Measurements from ENCODE around the gene CUL5.

DNA sequence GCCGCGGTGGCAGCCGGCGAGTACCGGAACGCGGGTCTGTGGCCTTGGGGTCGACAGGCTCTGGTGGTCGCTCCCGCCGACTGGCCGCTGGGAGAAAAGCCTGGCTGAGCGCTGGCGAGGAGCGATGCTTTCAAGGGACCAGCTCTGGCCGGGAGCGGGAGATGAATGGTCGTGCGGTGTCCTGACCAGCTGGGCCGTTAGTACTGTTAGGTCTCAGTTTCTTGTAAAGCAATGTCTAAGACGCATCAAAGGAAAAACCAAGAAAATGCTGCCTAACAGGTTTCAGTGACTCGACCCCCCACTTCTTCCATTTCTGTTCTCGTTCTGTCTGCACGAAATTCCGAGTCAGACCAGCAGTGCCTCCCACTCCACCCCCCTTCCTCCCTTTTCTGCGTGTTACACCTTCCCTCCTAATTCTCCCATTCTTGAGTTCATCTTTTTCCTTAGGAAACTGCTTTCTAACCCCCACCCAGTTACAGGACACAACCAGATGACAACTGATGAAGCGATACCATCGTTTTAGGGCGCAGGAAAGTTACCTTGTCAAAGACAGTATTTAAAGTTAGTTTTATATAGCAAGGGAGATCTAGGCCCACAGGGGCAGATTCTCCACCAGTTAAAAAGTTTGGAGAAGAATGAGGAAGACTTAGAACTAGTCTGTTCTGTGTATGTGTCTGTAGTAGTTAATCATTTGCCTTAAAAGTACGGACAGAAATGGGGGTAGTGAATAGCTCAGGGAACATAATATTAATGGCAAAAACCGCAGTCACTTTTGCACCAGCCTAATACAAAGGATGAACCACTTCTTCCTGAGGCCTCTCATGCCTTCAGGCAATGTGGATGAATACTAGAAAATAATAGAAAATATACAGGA is 1.0 kb downstream of the CUL5 start:
- TF ChIP-seq, protein P1, sequence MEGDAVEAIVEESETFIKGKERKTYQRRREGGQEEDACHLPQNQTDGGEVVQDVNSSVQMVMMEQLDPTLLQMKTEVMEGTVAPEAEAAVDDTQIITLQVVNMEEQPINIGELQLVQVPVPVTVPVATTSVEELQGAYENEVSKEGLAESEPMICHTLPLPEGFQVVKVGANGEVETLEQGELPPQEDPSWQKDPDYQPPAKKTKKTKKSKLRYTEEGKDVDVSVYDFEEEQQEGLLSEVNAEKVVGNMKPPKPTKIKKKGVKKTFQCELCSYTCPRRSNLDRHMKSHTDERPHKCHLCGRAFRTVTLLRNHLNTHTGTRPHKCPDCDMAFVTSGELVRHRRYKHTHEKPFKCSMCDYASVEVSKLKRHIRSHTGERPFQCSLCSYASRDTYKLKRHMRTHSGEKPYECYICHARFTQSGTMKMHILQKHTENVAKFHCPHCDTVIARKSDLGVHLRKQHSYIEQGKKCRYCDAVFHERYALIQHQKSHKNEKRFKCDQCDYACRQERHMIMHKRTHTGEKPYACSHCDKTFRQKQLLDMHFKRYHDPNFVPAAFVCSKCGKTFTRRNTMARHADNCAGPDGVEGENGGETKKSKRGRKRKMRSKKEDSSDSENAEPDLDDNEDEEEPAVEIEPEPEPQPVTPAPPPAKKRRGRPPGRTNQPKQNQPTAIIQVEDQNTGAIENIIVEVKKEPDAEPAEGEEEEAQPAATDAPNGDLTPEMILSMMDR (conservative IDR thresholded peaks at IDR 0.05; ENCODE audit: low read depth, low read length) = no peak
- TF ChIP-seq EZH2 (IDR thresholded peaks at IDR 0.05; ENCODE audit: borderline replicate concordance, low read depth, low read length, poor library complexity, severe bottlenecking) = no peak
